ENCODE measurements around the gene CYP4F22. TPM values are rescaled to one million over a fixed set of nuclear protein-coding genes. Genes with fewer than 3 reads are reported as not detected.

CYP4F22 gene
- total RNA-seq, 1 donor, result not detected

DNA sequence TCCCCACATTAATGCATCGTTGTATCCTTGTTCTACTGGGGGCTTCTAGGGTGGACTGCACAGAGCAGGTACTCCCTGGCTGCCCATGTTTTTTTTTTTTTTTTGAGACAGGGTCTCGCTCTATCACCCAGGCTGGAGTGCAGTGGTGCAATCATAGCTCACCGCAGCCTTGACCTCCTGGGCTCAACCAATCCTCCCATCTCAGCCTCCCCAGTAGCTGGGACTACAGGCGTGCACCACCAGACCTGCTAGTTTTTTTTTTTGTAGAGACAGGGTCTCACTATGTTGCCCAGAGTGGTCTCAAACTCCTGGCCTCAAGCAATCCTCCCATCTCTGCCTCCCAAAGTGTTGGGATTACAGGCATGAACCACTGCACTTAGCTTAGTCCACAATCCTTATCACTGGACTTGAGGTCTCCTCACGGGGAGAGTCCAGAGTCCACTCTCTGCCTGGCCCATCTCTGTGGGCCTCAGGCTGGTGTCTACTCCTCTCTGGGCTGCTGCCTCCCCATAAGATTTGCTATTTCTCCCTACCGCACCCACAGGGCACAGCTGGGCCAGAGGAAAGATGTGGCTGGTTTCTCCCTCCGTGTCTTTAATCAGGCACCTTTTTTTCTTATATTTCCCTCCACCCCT lies 56.3 kb downstream of the CYP4F22 start:
- H3K27me3 ChIP-seq (ENCODE audit: insufficient read depth, low read length), result peaks cover 3% of the 10 kb centered on the region
- H2AFZ ChIP-seq (ENCODE audit: low read length), result no peak overlapping the region
- TF ChIP-seq, protein P1, sequence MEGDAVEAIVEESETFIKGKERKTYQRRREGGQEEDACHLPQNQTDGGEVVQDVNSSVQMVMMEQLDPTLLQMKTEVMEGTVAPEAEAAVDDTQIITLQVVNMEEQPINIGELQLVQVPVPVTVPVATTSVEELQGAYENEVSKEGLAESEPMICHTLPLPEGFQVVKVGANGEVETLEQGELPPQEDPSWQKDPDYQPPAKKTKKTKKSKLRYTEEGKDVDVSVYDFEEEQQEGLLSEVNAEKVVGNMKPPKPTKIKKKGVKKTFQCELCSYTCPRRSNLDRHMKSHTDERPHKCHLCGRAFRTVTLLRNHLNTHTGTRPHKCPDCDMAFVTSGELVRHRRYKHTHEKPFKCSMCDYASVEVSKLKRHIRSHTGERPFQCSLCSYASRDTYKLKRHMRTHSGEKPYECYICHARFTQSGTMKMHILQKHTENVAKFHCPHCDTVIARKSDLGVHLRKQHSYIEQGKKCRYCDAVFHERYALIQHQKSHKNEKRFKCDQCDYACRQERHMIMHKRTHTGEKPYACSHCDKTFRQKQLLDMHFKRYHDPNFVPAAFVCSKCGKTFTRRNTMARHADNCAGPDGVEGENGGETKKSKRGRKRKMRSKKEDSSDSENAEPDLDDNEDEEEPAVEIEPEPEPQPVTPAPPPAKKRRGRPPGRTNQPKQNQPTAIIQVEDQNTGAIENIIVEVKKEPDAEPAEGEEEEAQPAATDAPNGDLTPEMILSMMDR (IDR thresholded peaks at IDR 0.05; ENCODE audit: extremely low read depth, low read depth, low read length), result no peak
- no peaks in the 10 kb centered on the region for H3K36me3 ChIP-seq (ENCODE audit: insufficient read depth, low read length)
- H4K20me1 ChIP-seq (ENCODE audit: insufficient read depth, low read length), result no peaks in the 10 kb centered on the region
- no peaks in the 10 kb centered on the region for H3K79me2 ChIP-seq (ENCODE audit: insufficient read depth, low read length)
- no peak for DNase-seq (ENCODE audit: insufficient read length, low spot score, missing footprints)
- no peak overlapping the region for H3K4me2 ChIP-seq (ENCODE audit: insufficient read depth, low read length)
- no peak overlapping the region for H3K4me3 ChIP-seq (ENCODE audit: insufficient read depth, low read length)
- H3K4me1 ChIP-seq (ENCODE audit: insufficient read depth, low read length), result no peaks in the 10 kb centered on the region
- no peaks in the 10 kb centered on the region for H3K9me3 ChIP-seq (ENCODE audit: low read depth, low read length)
- no peak overlapping the region for H3K27ac ChIP-seq (ENCODE audit: low read depth, low read length)

DNA sequence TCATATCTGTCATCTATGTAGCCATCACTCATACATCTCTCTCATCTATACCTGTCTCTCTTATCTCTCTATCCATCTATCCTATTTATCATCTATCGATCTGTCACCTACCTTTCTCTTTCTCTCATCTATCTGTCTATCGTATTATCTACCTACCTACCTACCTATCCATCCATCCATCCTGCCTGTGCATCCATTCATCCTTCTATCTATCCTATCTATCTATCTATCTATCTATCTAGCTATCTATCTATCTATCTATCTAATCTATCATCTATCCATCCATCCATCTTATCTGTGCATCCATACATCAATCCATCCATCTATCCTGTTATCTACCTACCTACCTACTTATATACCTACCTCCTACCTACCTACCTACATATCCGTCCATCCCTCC lies 62.1 kb downstream of the CYP4F22 start:
- no peak for DNase-seq (ENCODE audit: insufficient read length, low spot score, missing footprints)
- Histone ChIP-seq H2AFZ (ENCODE audit: low read length) (no peak overlapping the region), H3K4me1 (ENCODE audit: insufficient read depth, low read length) (no peaks in the 10 kb centered on the region), H3K4me2 (ENCODE audit: insufficient read depth, low read length) (no peak overlapping the region), H3K27me3 (ENCODE audit: insufficient read depth, low read length) (no peaks in the 10 kb centered on the region), H3K36me3 (ENCODE audit: insufficient read depth, low read length) (no peaks in the 10 kb centered on the region), H3K27ac (ENCODE audit: low read depth, low read length) (no peak overlapping the region), H3K79me2 (ENCODE audit: insufficient read depth, low read length) (no peaks in the 10 kb centered on the region), H4K20me1 (ENCODE audit: insufficient read depth, low read length) (no peaks in the 10 kb centered on the region), H3K4me3 (ENCODE audit: insufficient read depth, low read length) (no peak overlapping the region), H3K9me3 (ENCODE audit: low read depth, low read length) (no peaks in the 10 kb centered on the region)
- TF ChIP-seq, protein P1 (IDR thresholded peaks at IDR 0.05; ENCODE audit: extremely low read depth, low read depth, low read length), result no peak

DNA sequence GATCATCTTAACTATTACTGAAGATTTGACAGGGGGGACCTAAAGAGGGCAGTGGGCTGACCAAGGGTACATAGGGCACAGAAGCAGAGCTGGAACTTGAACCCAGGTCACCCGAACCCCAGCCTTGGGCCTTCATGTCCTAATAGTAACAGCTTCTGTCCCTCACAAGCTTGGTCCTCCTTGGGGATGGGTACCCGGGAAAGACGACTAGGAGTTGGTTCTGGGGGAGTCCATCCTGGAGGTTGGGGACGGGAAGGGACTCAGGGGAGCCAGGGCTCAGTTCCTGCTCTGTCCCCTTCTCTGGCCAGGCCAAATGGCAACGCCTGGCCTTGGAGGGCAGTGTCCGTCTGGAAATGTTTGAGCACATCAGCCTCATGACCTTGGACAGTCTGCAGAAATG lies 67.1 kb downstream of the CYP4F22 start:
- Histone ChIP-seq H3K9me3 (ENCODE audit: low read depth, low read length) (no peaks in the 10 kb centered on the region), H3K27me3 (ENCODE audit: insufficient read depth, low read length) (no peaks in the 10 kb centered on the region), H3K4me2 (ENCODE audit: insufficient read depth, low read length) (no peak overlapping the region), H2AFZ (ENCODE audit: low read length) (no peak overlapping the region), H3K27ac (ENCODE audit: low read depth, low read length) (no peak overlapping the region), H4K20me1 (ENCODE audit: insufficient read depth, low read length) (no peaks in the 10 kb centered on the region), H3K36me3 (ENCODE audit: insufficient read depth, low read length) (no peaks in the 10 kb centered on the region), H3K4me3 (ENCODE audit: insufficient read depth, low read length) (no peak overlapping the region), H3K79me2 (ENCODE audit: insufficient read depth, low read length) (no peaks in the 10 kb centered on the region), H3K4me1 (ENCODE audit: insufficient read depth, low read length) (no peaks in the 10 kb centered on the region)
- TF ChIP-seq, protein P1 (IDR thresholded peaks at IDR 0.05; ENCODE audit: extremely low read depth, low read depth, low read length), result no peak
- no peak for DNase-seq (ENCODE audit: insufficient read length, low spot score, missing footprints)

DNA sequence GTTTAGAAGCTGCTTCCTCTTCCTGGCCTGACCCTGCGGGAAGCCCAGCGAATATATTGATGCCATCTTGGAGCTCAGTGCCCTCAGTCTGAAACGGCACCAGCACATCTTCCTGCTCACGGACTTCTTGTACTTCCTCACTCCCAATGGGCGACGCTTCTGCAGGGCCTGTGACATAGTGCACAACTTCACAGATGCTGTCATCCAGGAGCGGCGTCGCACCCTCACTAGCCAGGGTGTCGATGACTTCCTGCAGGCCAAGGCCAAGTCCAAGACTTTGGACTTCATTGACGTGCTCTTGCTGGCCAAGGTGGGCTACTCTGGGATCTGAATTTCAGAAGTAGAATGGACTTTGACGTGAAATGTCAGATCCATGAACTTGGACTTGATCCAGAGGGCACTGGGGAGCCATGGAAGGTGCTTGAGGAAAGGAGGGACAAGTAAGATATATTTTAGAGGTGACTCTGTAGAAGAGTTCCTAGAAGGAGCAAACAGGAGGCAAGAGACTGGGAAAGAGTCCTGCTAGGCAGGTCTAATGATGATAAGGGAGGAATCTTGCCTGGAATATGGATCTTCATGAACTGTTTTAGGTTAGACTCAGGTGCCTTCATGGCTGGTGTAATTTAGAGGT lies 68.3 kb downstream of the CYP4F22 start:
- Histone ChIP-seq H3K4me2 (ENCODE audit: insufficient read depth, low read length) (no peak overlapping the region), H3K27me3 (ENCODE audit: insufficient read depth, low read length) (no peaks in the 10 kb centered on the region), H2AFZ (ENCODE audit: low read length) (no peak overlapping the region), H3K9me3 (ENCODE audit: low read depth, low read length) (no peaks in the 10 kb centered on the region), H3K79me2 (ENCODE audit: insufficient read depth, low read length) (no peaks in the 10 kb centered on the region), H3K36me3 (ENCODE audit: insufficient read depth, low read length) (no peaks in the 10 kb centered on the region), H3K4me1 (ENCODE audit: insufficient read depth, low read length) (no peaks in the 10 kb centered on the region), H4K20me1 (ENCODE audit: insufficient read depth, low read length) (no peaks in the 10 kb centered on the region), H3K4me3 (ENCODE audit: insufficient read depth, low read length) (no peak overlapping the region), H3K27ac (ENCODE audit: low read depth, low read length) (no peak overlapping the region)
- DNase-seq (ENCODE audit: insufficient read length, low spot score, missing footprints), result no peak
- TF ChIP-seq, protein P1 (IDR thresholded peaks at IDR 0.05; ENCODE audit: extremely low read depth, low read depth, low read length), result no peak

Measured in osteoblast (primary cell).